Head of caudate nucleus (tissue), 42 donors: ENCODE measurements around the gene FOCAD.
A peak's percentile ranks its signal among the peaks of the same experiment; 100 is the strongest.
"Not testable (repeated sequence)": the region's sequence is repeated elsewhere in the genome, so short reads cannot be mapped to it uniquely, and the experiment has no call there.

Experiments used
- DNase-seq, 42 donors: peaks; one replicate each; pipeline versions ENCODE4 v3.0.0 to v3.0.0-alpha.2; 2020 to 2021; ENCODE audit warnings: mixed read lengths in 7 of 42
- intact Hi-C: fragments of 100-400 bp; cut with DNase I; formaldehyde crosslinking; loops from one replicate; pipeline ENCODE4 v1.15.0; 2022

FOCAD gene

GRCh38 chr9:20664501-20664900 lies 19.6 kb upstream of the FOCAD start:
- DNase-seq = no peak
- intact Hi-C loops = no loop called here

DNA sequence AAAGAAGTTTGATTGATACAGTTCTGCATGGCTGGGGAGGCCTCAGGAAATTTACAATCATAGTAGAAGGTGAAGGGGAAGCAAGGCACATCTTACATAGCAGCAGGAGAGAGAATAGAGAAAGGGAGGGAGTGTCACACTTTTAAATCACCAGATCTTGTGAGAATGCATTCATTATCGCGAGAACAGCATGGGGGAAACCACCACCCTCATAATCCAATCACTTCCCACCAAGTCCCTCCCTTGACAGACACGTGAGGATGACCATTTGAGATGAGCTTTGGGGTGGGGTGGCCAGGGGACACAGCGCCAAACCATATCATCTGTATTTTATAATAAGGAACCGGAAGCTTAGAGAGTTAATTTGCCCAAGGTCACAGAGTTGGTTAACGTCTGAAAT lies 13.7 kb upstream of the FOCAD start:
- no peak for DNase-seq
- intact Hi-C loops = no loop called here

- no peak for DNase-seq
- intact Hi-C loops = no loop called here
These were observed 12.4 kb upstream of the FOCAD start for GRCh38 chr9:20671635-20672034.

- intact Hi-C loops, DNase-seq: not testable (repeated sequence)
These were observed 10.5 kb upstream of the FOCAD start for GRCh38 chr9:20673537-20673936.

GRCh38 chr9:20681467-20681866 lies 2.6 kb upstream of the FOCAD start:
- no peak for DNase-seq
- intact Hi-C loops = no loop called here

- intact Hi-C loops = loop anchor here (2.0 kb wide), 1 partner anchor 61 kb away; the partner anchor contains the start of gene MLLT3
- DNase-seq = peak; percentile 18 to 75 (median 44)
These were observed 566 bp upstream of the FOCAD start for GRCh38 chr9:20683351-20684034.

GRCh38 chr9:20684875-20685696 lies 1.0 kb downstream of the FOCAD start:
- no peak for DNase-seq
- intact Hi-C loops = no loop called here

DNA sequence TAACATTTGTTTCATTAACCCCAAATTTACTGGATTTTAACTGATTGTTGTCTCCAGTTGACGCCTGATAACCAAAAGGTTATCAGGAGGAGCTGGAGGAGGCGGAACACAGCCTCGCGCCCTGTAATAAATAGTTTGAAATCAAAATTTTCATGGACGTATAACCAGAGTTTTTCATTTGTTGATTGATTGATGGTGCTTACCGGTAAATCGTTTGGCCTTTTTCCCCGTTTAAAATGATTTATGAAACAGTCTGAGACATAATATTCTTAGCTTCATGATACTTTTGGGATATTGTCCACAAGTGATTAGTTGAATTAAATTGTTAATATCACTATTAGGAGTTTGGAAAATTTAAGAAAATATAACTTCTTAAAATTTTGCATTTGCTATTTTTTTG lies 1.7 kb downstream of the FOCAD start:
- intact Hi-C loops = no loop called here
- no peak for DNase-seq

DNA sequence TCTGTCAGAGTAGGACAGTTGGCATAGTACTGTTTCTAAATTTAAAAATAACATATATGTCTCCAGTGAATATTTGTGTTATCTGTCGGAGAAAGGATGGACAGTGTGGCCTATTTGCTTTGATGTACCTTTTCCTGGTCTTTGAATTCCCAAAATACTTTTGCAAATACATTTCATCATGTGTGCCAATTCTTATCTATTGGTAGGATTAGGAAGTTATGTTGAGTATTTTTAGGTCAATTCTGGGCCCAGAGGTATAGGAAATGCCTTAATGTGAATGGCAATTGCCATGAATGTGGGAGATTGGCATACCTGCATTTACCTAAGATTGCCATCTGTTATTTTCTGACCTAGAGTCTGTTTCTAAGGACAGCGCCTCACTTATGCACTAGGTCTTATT lies 5.8 kb downstream of the FOCAD start:
- no peak for DNase-seq
- intact Hi-C loops = no loop called here

GRCh38 chr9:20692554-20692953 lies 8.5 kb downstream of the FOCAD start:
- DNase-seq = no peak
- intact Hi-C loops = no loop called here

GRCh38 chr9:20693068-20693467 lies 9.0 kb downstream of the FOCAD start:
- intact Hi-C loops = no loop called here
- DNase-seq = no peak

GRCh38 chr9:20694248-20694647 lies 10.2 kb downstream of the FOCAD start:
- intact Hi-C loops = no loop called here
- DNase-seq = no peak

GRCh38 chr9:20697021-20697719 lies 13.1 kb downstream of the FOCAD start:
- DNase-seq = no peak

GRCh38 chr9:20698782-20699181 lies 14.7 kb downstream of the FOCAD start:
- no peak for DNase-seq

More at GRCh38 chr9:20697021-20697719, 13.1 kb downstream of the FOCAD start:
- intact Hi-C loops = no loop called here

DNA sequence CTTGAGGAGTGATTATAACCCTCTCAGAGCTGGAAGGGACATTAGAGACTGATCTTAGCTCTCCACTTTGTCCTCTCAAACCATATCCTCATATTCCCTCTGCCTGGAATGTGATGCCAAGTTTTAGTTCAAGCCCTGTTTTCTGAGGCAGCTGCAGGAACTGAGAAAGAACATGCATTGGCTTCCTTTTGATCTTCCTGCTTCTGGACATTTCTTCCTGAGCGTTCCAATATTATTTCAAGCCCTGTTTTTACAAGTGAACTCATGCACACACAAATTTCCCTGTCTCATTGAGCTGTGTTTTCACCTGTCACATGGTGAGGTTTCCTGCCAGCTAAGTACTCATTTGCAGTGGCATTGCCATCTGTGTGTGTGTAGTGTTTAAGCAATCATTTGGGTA lies 17.0 kb downstream of the FOCAD start:
- intact Hi-C loops = no loop called here
- DNase-seq = peak in 1 of 42 donors; percentile 19

More at GRCh38 chr9:20698782-20699181, 14.7 kb downstream of the FOCAD start:
- intact Hi-C loops = no loop called here

GRCh38 chr9:20702570-20702969 lies 18.5 kb downstream of the FOCAD start:
- DNase-seq = no peak
- intact Hi-C loops = no loop called here

- intact Hi-C loops = no loop called here
- DNase-seq = no peak
These were observed 19.1 kb downstream of the FOCAD start for GRCh38 chr9:20703146-20703545.

GRCh38 chr9:20707708-20708107 lies 23.6 kb downstream of the FOCAD start:
- no peak for DNase-seq
- intact Hi-C loops = no loop called here

DNA sequence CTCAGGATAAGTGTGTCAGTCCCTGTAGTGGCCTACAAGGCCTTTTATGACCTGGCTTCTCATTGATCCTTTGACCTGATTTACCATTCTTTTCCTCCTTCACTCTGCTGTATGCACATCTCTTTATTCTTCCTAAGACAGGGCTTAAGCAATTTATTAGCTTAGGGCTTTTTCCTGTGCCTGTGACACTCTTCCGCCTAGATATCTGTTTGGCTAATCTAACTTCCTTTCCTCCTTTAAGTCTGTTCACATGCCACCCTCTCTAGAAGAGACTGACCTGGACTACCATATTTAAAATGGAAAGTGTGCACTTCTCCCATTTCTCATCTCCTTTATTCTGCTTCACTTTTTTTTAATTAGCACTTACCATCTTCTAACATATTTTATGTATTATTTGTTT lies 29.1 kb downstream of the FOCAD start:
- intact Hi-C loops = no loop called here
- DNase-seq = no peak
